Sigmoid colon (tissue), 7 donors: ENCODE results near the gene MKNK1. TPM values are rescaled to one million over a fixed set of nuclear protein-coding genes. Genes with fewer than 3 reads are reported as not detected.

Experiments
- DNase-seq: peaks from one replicate; pipeline ENCODE4 v3.0.0-alpha.2; 2019
- H3K27ac ChIP-seq, 4 donors: fragments of 200-600 bp; sonication (generic); one replicate each; pipeline ENCODE4 v1.5.1; 2016 to 2019; ENCODE audit warnings: mild to moderate bottlenecking in 1 of 4
- H3K27me3 ChIP-seq, 3 donors: fragments of 200-600 bp; sonication (generic); one replicate each; pipeline ENCODE4 v1.5.1; 2019; ENCODE audit warnings: mild to moderate bottlenecking in 1 of 3
- H3K36me3 ChIP-seq, 4 donors: fragments of 200-600 bp; sonication (generic); one replicate each; pipeline ENCODE4 v1.5.1; 2016 to 2019
- H3K4me1 ChIP-seq, 4 donors: fragments of 200-600 bp; sonication (generic); one replicate each; pipeline ENCODE4 v1.5.1; 2017 to 2019
- H3K4me3 ChIP-seq, 4 donors: fragments of 200-600 bp; sonication (generic); one replicate each; pipeline ENCODE4 v1.5.1; 2017 to 2019; ENCODE audit warnings: mild to moderate bottlenecking in 2 of 4, moderate library complexity in 1 of 4
- H3K9me3 ChIP-seq, 4 donors: fragments of 200-600 bp in 3 of 4; sonication (generic) in 3 of 4; one replicate each; pipeline versions ENCODE4 v1.5.1 to v1.6.1; 2013 to 2019
- CTCF ChIP-seq, 4 experiments: fragments of 450-650 bp in 3 of 4; fragments of 200-600 bp in 1 of 4; IDR thresholded peaks; one replicate each; pipeline ENCODE4 v1.5.1; 2016 to 2019; ENCODE audit warnings: antibody characterized with exemption in 4 of 4, mild to moderate bottlenecking in 3 of 4, moderate library complexity in 2 of 4
- EP300 ChIP-seq, 4 donors: sonication (generic); formaldehyde crosslinking; IDR thresholded peaks; one replicate each; pipeline ENCODE4 v1.6.1; 2017; ENCODE audit warnings: antibody characterized with exemption in 4 of 4
- POLR2A ChIP-seq, 2 donors: fragments of 450-650 bp; IDR thresholded peaks; one replicate each; pipeline ENCODE4 v1.6.1; 2016; ENCODE audit warnings: antibody characterized with exemption in 2 of 2, mild to moderate bottlenecking in 2 of 2, moderate library complexity in 2 of 2
- POLR2AphosphoS5 ChIP-seq, 4 donors: sonication (generic); formaldehyde crosslinking; IDR thresholded peaks; one replicate each; pipeline ENCODE4 v1.6.1; 2017; ENCODE audit warnings: antibody characterized with exemption in 4 of 4
- WGBS, 2 donors: extraction: QIAGEN DNeasy Blood & Tissue Kit; methylation state at CpG; one replicate each; pipeline ENCODE4 v1.1.7; 2013; 5-methylcytosine and 5-hydroxymethylcytosine counted together
- intact Hi-C: fragments of 100-400 bp; cut with DNase I; formaldehyde crosslinking; loops from one replicate; pipeline ENCODE4 v1.15.1; 2023
- polyA plus RNA-seq, 3 donors: library from polyadenylated mRNA; stranded (reverse); fragments of 200-250 nt; gene quantifications; one replicate each; pipeline ENCODE4 v1.2.3, GENCODE V29; 2013
- total RNA-seq, 4 donors: library from RNA; depleted of rRNA; stranded (reverse); fragments of >200 nt; gene quantifications; one replicate each; pipeline ENCODE4 v1.1.0, GENCODE V29; 2016
- donor health status: healthy with polysubstance abuse.
- donor health status: Bipolar disorder and iron deficiency.
- donor health status: healthy.

Gene MKNK1
- total and polyA plus RNA-seq, 7 donors, result 15.0 to 54.3 (median 32.1) TPM

DNA sequence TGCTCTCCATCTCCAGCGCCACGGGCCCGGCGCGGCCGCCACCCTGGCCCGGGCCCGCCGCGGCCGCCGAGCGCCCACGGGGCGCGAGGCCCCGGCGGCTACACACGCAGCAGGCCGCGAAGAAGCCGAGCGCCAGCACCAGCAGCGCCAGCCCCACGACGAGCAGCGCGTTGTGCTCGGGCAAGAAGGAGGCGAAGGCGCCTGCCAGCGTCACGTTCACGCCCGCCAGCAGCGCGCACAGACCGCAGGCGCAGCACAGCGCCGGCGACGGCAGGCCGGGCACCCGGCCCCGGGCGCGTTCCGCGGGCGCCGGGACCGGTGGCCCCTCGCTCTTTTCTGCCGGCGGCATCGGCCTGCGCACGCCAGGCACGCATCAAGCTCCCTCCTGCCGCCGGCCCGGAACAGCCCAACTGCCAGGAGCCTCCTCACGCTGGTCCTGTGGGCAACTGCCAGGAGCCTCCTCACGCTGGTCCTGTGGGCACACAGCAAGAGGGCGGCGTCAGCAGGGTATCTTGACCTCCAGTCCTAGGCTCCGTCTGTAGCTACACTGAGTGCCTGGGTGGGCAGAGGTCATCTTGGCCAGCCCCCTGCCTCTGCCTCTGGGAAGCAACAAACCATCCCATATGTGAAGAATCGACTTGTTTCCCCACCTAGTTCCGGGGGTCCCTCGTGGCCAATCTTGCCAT lies 70.7 kb downstream of the MKNK1 start:
- H3K4me1 ChIP-seq, result peaks cover 0 to 10% (median 6%) of the 10 kb centered on the region in 4 donors
- TF ChIP-seq EP300 (IDR thresholded peaks at IDR 0.05), result no peak
- no peak for TF ChIP-seq POLR2A (IDR thresholded peaks at IDR 0.05)
- TF ChIP-seq CTCF (IDR thresholded peaks at IDR 0.05), result no peak
- TF ChIP-seq POLR2AphosphoS5 (IDR thresholded peaks at IDR 0.05), result no peak
- no peak for DNase-seq
- intact Hi-C loops, result loop anchor here (2.0 kb wide), 1 partner anchor 191 kb away; no protein-coding TSS in a partner anchor
- H3K36me3 ChIP-seq, result no peaks in the 10 kb centered on the region
- H3K4me3 ChIP-seq, result peak overlapping the region in 3 of 4 donors; percentile 42 to 51 (median 50)
- peaks cover 0 to 19% (median 4%) of the 10 kb centered on the region in 3 donors for H3K27me3 ChIP-seq
- no peaks in the 10 kb centered on the region for H3K9me3 ChIP-seq
- H3K27ac ChIP-seq, result peak overlapping the region; percentile 73 to 84 (median 82)
- WGBS, 2 donors, result 4 to 5% methylated on average over 71 of the region's 71 CpGs

DNA sequence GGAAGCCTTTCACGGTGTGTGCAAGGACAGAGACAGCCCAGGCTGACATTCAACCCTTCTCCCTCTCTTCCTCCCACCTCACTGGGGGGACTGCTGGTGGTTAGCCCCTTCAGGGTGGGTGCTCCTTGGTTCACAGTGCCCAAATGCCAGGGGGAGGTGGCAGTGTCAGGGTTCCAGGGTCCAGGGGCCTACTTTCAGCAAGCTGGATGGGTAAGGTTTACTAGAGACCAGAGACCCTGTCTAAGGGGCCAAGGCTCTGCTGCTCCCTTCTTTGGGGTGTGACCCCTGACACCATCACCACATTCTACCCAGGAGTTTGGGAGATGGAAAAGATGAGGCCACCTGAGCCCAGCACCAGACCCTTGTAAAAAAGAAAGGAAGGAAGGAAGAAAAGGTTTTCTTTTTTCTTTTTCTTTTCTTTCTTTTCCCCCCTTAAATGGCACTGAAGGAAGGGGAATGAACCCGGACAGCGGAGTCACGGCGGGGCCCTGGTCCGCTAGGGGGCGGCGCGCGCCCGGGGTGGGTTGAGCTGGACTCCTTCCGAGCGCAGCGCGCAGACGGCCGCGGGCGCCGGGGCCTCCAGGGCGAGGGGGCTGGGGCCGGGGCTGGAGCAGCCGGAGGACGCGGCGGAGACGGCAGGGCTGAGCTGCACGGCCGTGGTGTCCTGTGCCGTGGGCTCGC lies 71.4 kb downstream of the MKNK1 start:
- Histone ChIP-seq H3K27ac (peak overlapping the region; percentile 73 to 84 (median 82)), H3K27me3 (peaks cover 0 to 20% (median 5%) of the 10 kb centered on the region in 3 donors), H3K9me3 (no peaks in the 10 kb centered on the region), H3K4me3 (peak overlapping the region in 3 of 4 donors; percentile 42 to 51 (median 50)), H3K36me3 (no peaks in the 10 kb centered on the region), H3K4me1 (peaks cover 0 to 10% (median 6%) of the 10 kb centered on the region in 4 donors)
- TF ChIP-seq POLR2A (IDR thresholded peaks at IDR 0.05) (no peak), POLR2AphosphoS5 (IDR thresholded peaks at IDR 0.05) (peak in 2 of 4 donors; percentile 23 to 37), CTCF (IDR thresholded peaks at IDR 0.05) (peak; percentile 19 to 62 (median 50))
- peak; percentile 80 for DNase-seq
- intact Hi-C loops, result loop anchor here (2.0 kb wide), 1 partner anchor 192 kb away; no protein-coding TSS in a partner anchor
- WGBS, 2 donors, result 1% methylated on average over 31 of the region's 31 CpGs

GRCh38 chr1:46532095-46532494 lies 72.0 kb downstream of the MKNK1 start:
- intact Hi-C loops, result loop anchor here (2.0 kb wide), 1 partner anchor 193 kb away; no protein-coding TSS in a partner anchor
- peaks cover 0 to 21% (median 5%) of the 10 kb centered on the region in 3 donors for H3K27me3 ChIP-seq
- H3K27ac ChIP-seq, result no peak overlapping the region
- no peaks in the 10 kb centered on the region for H3K36me3 ChIP-seq
- no peak for DNase-seq
- no peaks in the 10 kb centered on the region for H3K9me3 ChIP-seq
- H3K4me3 ChIP-seq, result no peak overlapping the region
- WGBS, 2 donors, result 41 to 70% methylated on average over 3 of the region's 3 CpGs
- TF ChIP-seq POLR2AphosphoS5 (IDR thresholded peaks at IDR 0.05) (no peak), POLR2A (IDR thresholded peaks at IDR 0.05) (no peak), EP300 (IDR thresholded peaks at IDR 0.05) (no peak), CTCF (IDR thresholded peaks at IDR 0.05) (no peak)
- peaks cover 0 to 10% (median 6%) of the 10 kb centered on the region in 4 donors for H3K4me1 ChIP-seq

- DNase-seq, result no peak
These were observed 73.2 kb downstream of the MKNK1 start for GRCh38 chr1:46530791-46531409.

More at GRCh38 chr1:46530791-46531409, 73.2 kb downstream of the MKNK1 start:
- H3K27ac ChIP-seq, result no peak overlapping the region
- no peaks in the 10 kb centered on the region for H3K36me3 ChIP-seq
- peaks cover 0 to 10% (median 6%) of the 10 kb centered on the region in 4 donors for H3K4me1 ChIP-seq
- no peak for TF ChIP-seq POLR2A (IDR thresholded peaks at IDR 0.05)
- TF ChIP-seq CTCF (IDR thresholded peaks at IDR 0.05), result no peak
- no peak for TF ChIP-seq POLR2AphosphoS5 (IDR thresholded peaks at IDR 0.05)
- no peak for TF ChIP-seq EP300 (IDR thresholded peaks at IDR 0.05)
- WGBS, 2 donors, result 34 to 62% methylated on average over 6 of the region's 6 CpGs
- H3K9me3 ChIP-seq, result no peaks in the 10 kb centered on the region
- peaks cover 0 to 32% (median 11%) of the 10 kb centered on the region in 3 donors for H3K27me3 ChIP-seq
- no peak overlapping the region for H3K4me3 ChIP-seq
- intact Hi-C loops, result no loop called here
